PC-3 (cell line): ENCODE results near the gene LRRC70. TPM values are rescaled to one million over a fixed set of nuclear protein-coding genes. Genes with fewer than 3 reads are reported as not detected.

Source experiments
- ATAC-seq: fragments of 200-7000 bp; cut with Tn5 transposase; 2 replicates; pipeline ENCODE4 v1.9.1; 2020; ENCODE audit warnings: mild to moderate bottlenecking, moderate library complexity
- BruUV-seq: library from RNA; stranded (reverse); fragments of 400-500 nt; replicated peaks from 2 replicates; lab custom pipeline; 2021; lab: Mats Ljungman, UMichigan
- CTCF ChIA-PET: fragments of 300-600 bp; sonication (Branson Sonifier 250); formaldehyde crosslinking; loops from one replicate; lab custom pipeline; 2022; ENCODE audit warnings: antibody characterized with exemption; lab: Charles Lee
- POLR2A ChIA-PET: fragments of 300-600 bp; sonication (Branson Sonifier 250); formaldehyde crosslinking; loops from one replicate; lab custom pipeline; 2022; ENCODE audit warnings: antibody characterized with exemption; ENCODE audit not compliant: unreplicated experiment; lab: Charles Lee
- DNase-seq: peaks from one replicate; pipeline ENCODE4 v3.0.0-alpha.2; 2015
- H2AFZ ChIP-seq: fragments of 300-600 bp; sonication (generic); 2 replicates; pipeline ENCODE4 v1.6.0; 2016; ENCODE audit warnings: antibody characterized with exemption, low read length
- H3F3A ChIP-seq: fragments of 300-600 bp; sonication (generic); one replicate; pipeline ENCODE4 v1.6.0; 2017; ENCODE audit warnings: antibody characterized with exemption, low read length, control low read depth, mild to moderate bottlenecking; ENCODE audit not compliant: unreplicated experiment
- H3K27ac ChIP-seq: fragments of 300-600 bp; sonication (generic); 2 replicates; pipeline ENCODE4 v1.5.1; 2016; ENCODE audit warnings: mild to moderate bottlenecking, low read length
- H3K27me3 ChIP-seq: fragments of 300-600 bp; sonication (generic); 2 replicates; pipeline ENCODE4 v1.6.1; 2016; ENCODE audit warnings: low read length, mixed read lengths
- H3K36me3 ChIP-seq: fragments of 300-600 bp; sonication (generic); 2 replicates; pipeline ENCODE4 v1.6.1; 2016; ENCODE audit warnings: low read depth, mixed run types, low read length, mixed read lengths
- H3K4me1 ChIP-seq: fragments of 300-600 bp; sonication (generic); 2 replicates; pipeline ENCODE4 v1.5.1; 2016; ENCODE audit warnings: low read length; ENCODE audit not compliant: insufficient read depth
- H3K4me2 ChIP-seq: fragments of 300-600 bp; sonication (generic); 2 replicates; pipeline ENCODE4 v1.6.0; 2016; ENCODE audit warnings: low read length
- H3K4me3 ChIP-seq: fragments of 300-600 bp; sonication (generic); 2 replicates; pipeline ENCODE4 v1.5.1; 2016; ENCODE audit warnings: mild to moderate bottlenecking, low read length, mixed read lengths
- H3K79me2 ChIP-seq: fragments of 300-600 bp; sonication (generic); 2 replicates; pipeline ENCODE4 v1.6.1; 2017; ENCODE audit warnings: low read length, mixed read lengths
- H3K9ac ChIP-seq: fragments of 300-600 bp; sonication (generic); 2 replicates; pipeline ENCODE4 v1.6.0; 2016; ENCODE audit warnings: mild to moderate bottlenecking, low read length
- H3K9me2 ChIP-seq: fragments of 300-600 bp; sonication (generic); replicated peaks from 2 replicates; pipeline ENCODE4 v1.6.1; 2016; ENCODE audit warnings: mixed run types, low read length, mixed read lengths
- H3K9me3 ChIP-seq: fragments of 300-600 bp; sonication (generic); 2 replicates; pipeline ENCODE4 v1.6.1; 2016; ENCODE audit warnings: low read length, mixed read lengths
- H4K20me1 ChIP-seq: fragments of 300-600 bp; sonication (generic); 2 replicates; pipeline ENCODE4 v1.6.1; 2016; ENCODE audit warnings: low read length, mixed read lengths
- CTCF ChIP-seq: fragments of 300-600 bp; sonication (generic); conservative IDR thresholded peaks from 2 replicates; pipeline ENCODE4 v1.5.1; 2017; ENCODE audit warnings: antibody characterized with exemption, low read depth, mild to moderate bottlenecking, low read length
- EZH2 ChIP-seq: fragments of 300-600 bp; sonication (generic); IDR thresholded peaks from one replicate; pipeline ENCODE4 v1.6.1; 2017; ENCODE audit warnings: antibody characterized with exemption, mild to moderate bottlenecking, low read length; ENCODE audit not compliant: unreplicated experiment
- EZH2phosphoT487 ChIP-seq: fragments of 300-600 bp; sonication (generic); IDR thresholded peaks from 2 replicates; pipeline ENCODE4 v1.6.1; 2018; ENCODE audit warnings: mild to moderate bottlenecking, antibody characterized with exemption, low read length, borderline replicate concordance
- intact Hi-C: fragments of 100-400 bp; cut with micrococcal nuclease; formaldehyde crosslinking; loops from 2 replicates; pipeline ENCODE4 v1.9.0; 2023
- total RNA-seq: library from RNA; depleted of rRNA; stranded (reverse); fragments of >200 nt; gene quantifications from 2 replicates; pipeline ENCODE4 v1.2.3, GENCODE V29; 2014

Gene LRRC70
- total RNA-seq, 1 experiment from 2014 or later, result 1.5 TPM

GRCh38 chr5:62572918-62573514, 5.6 kb upstream of the LRRC70 start:
- BruUV-seq, result no TSS peak
- Histone ChIP-seq H3K79me2 (no peaks in the 10 kb centered on the region), H4K20me1 (no peaks in the 10 kb centered on the region), H3F3A (no peaks in the 10 kb centered on the region), H3K4me1 (no peaks in the 10 kb centered on the region), H3K9me2 (no peaks in the 10 kb centered on the region), H3K4me3 (no peak overlapping the region), H2AFZ (no peak overlapping the region), H3K27me3 (no peaks in the 10 kb centered on the region), H3K4me2 (no peak overlapping the region), H3K27ac (no peak overlapping the region), H3K9me3 (no peaks in the 10 kb centered on the region), H3K9ac (no peak overlapping the region), H3K36me3 (peaks cover 8% of the 10 kb centered on the region; the same call in 1 of the 2 replicates)
- intact Hi-C loops, result no loop called here
- TF ChIP-seq EZH2, result no peak
- no peak for TF ChIP-seq EZH2phosphoT487
- TF ChIP-seq CTCF, result no peak
- ChIA-PET POLR2A (interaction anchor here (0.6 kb wide), 1 partner anchor 87 kb away, joined by 5 read pairs; no protein-coding TSS in a partner anchor), CTCF (no interaction called here)
- ATAC-seq (no peak), DNase-seq (no peak)

- no peaks in the 10 kb centered on the region for H3K4me1 ChIP-seq
- no peak overlapping the region for H3K27ac ChIP-seq
- H3K36me3 ChIP-seq, result no peaks in the 10 kb centered on the region
- no peak for ATAC-seq
- ChIA-PET POLR2A (no interaction called here), CTCF (no interaction called here)
- BruUV-seq, result no TSS peak
- H3K27me3 ChIP-seq, result no peaks in the 10 kb centered on the region
- H3K9ac ChIP-seq, result no peak overlapping the region
- no peak for DNase-seq
- H3K9me3 ChIP-seq, result no peaks in the 10 kb centered on the region
- H3K4me3 ChIP-seq, result no peak overlapping the region
- TF ChIP-seq CTCF (no peak), EZH2phosphoT487 (no peak), EZH2 (no peak)
- H3F3A ChIP-seq, result no peaks in the 10 kb centered on the region
- H3K79me2 ChIP-seq, result no peaks in the 10 kb centered on the region
- intact Hi-C loops, result no loop called here
- no peak overlapping the region for H3K4me2 ChIP-seq
- H3K9me2 ChIP-seq, result no peaks in the 10 kb centered on the region
- H4K20me1 ChIP-seq, result no peaks in the 10 kb centered on the region
- no peak overlapping the region for H2AFZ ChIP-seq
Observed at GRCh38 chr5:62574599-62574998, 4.0 kb upstream of the LRRC70 start.

- H3K79me2 ChIP-seq, result no peaks in the 10 kb centered on the region
- no peak overlapping the region for H3K4me2 ChIP-seq
- no peaks in the 10 kb centered on the region for H3K36me3 ChIP-seq
- H3K9me3 ChIP-seq, result no peaks in the 10 kb centered on the region
- no peaks in the 10 kb centered on the region for H3K9me2 ChIP-seq
- H3K4me1 ChIP-seq, result no peaks in the 10 kb centered on the region
- H4K20me1 ChIP-seq, result no peaks in the 10 kb centered on the region
- ATAC-seq, result no peak
- TF ChIP-seq EZH2 (no peak), EZH2phosphoT487 (no peak), CTCF (no peak)
- no peak overlapping the region for H3K27ac ChIP-seq
- POLR2A ChIA-PET, result no interaction called here
- DNase-seq, result no peak
- no peak overlapping the region for H3K4me3 ChIP-seq
- no peak overlapping the region for H3K9ac ChIP-seq
- BruUV-seq, result no TSS peak
- no peaks in the 10 kb centered on the region for H3K27me3 ChIP-seq
- intact Hi-C loops, result no loop called here
- no peaks in the 10 kb centered on the region for H3F3A ChIP-seq
- CTCF ChIA-PET, result no interaction called here
- H2AFZ ChIP-seq, result no peak overlapping the region
Observed at GRCh38 chr5:62575066-62575465, 3.6 kb upstream of the LRRC70 start.
